ENCODE measurements around the gene CMKLR1.

The CMKLR1 gene

GRCh38 chr12:108379823-108380222 is 40.7 kb upstream of the CMKLR1 start:
- no peak for DNase-seq (ENCODE audit: low read depth in 1 of 2, low spot score in 1 of 2)
- no peak overlapping the region for H3K27ac ChIP-seq (replicated peaks)
- TF ChIP-seq SPI1 (IDR thresholded peaks at IDR 0.05; ENCODE audit: borderline replicate concordance, low read depth) (no peak), POLR2AphosphoS5 (IDR thresholded peaks at IDR 0.05; ENCODE audit: low read depth) (no peak), CTCF (IDR thresholded peaks at IDR 0.05; ENCODE audit: insufficient read depth, low read length) (no peak), REST (IDR thresholded peaks at IDR 0.05; ENCODE audit: insufficient replicate concordance, low read depth) (no peak), GABPA (IDR thresholded peaks at IDR 0.05; ENCODE audit: low read depth) (no peak)
- H3K27me3 ChIP-seq (ENCODE audit: insufficient read depth, poor library complexity, severe bottlenecking): no peaks in the 10 kb centered on the region
- H3K4me3 ChIP-seq (replicated peaks; ENCODE audit: insufficient read depth, low read length): no peak overlapping the region

- no peaks in the 10 kb centered on the region for H3K27me3 ChIP-seq (ENCODE audit: insufficient read depth, poor library complexity, severe bottlenecking)
- TF ChIP-seq GABPA (IDR thresholded peaks at IDR 0.05; ENCODE audit: low read depth) (no peak), SPI1 (IDR thresholded peaks at IDR 0.05; ENCODE audit: borderline replicate concordance, low read depth) (no peak), REST (IDR thresholded peaks at IDR 0.05; ENCODE audit: insufficient replicate concordance, low read depth) (no peak), CTCF (IDR thresholded peaks at IDR 0.05; ENCODE audit: insufficient read depth, low read length) (no peak), POLR2AphosphoS5 (IDR thresholded peaks at IDR 0.05; ENCODE audit: low read depth) (no peak)
- H3K27ac ChIP-seq (replicated peaks): no peak overlapping the region
- H3K4me3 ChIP-seq (replicated peaks; ENCODE audit: insufficient read depth, low read length): no peak overlapping the region
- no peak for DNase-seq (ENCODE audit: low read depth in 1 of 2, low spot score in 1 of 2)
These were observed 39.8 kb upstream of the CMKLR1 start for GRCh38 chr12:108378926-108379325.

GRCh38 chr12:108377260-108377659 is 38.1 kb upstream of the CMKLR1 start:
- DNase-seq (ENCODE audit: low read depth in 1 of 2, low spot score in 1 of 2): no peak
- no peak overlapping the region for H3K27ac ChIP-seq (replicated peaks)
- H3K4me3 ChIP-seq (replicated peaks; ENCODE audit: insufficient read depth, low read length): no peak overlapping the region
- TF ChIP-seq GABPA (IDR thresholded peaks at IDR 0.05; ENCODE audit: low read depth): no peak
- no peak for TF ChIP-seq SPI1 (IDR thresholded peaks at IDR 0.05; ENCODE audit: borderline replicate concordance, low read depth)
- H3K27me3 ChIP-seq (ENCODE audit: insufficient read depth, poor library complexity, severe bottlenecking): no peaks in the 10 kb centered on the region

- no peak overlapping the region for H3K27ac ChIP-seq (replicated peaks)
- no peak for DNase-seq (ENCODE audit: low read depth in 1 of 2, low spot score in 1 of 2)
- TF ChIP-seq SPI1 (IDR thresholded peaks at IDR 0.05; ENCODE audit: borderline replicate concordance, low read depth): no peak
- no peak for TF ChIP-seq POLR2AphosphoS5 (IDR thresholded peaks at IDR 0.05; ENCODE audit: low read depth)
- no peak for TF ChIP-seq GABPA (IDR thresholded peaks at IDR 0.05; ENCODE audit: low read depth)
- no peak for TF ChIP-seq CTCF (IDR thresholded peaks at IDR 0.05; ENCODE audit: insufficient read depth, low read length)
- TF ChIP-seq REST (IDR thresholded peaks at IDR 0.05; ENCODE audit: insufficient replicate concordance, low read depth): no peak
- no peaks in the 10 kb centered on the region for H3K27me3 ChIP-seq (ENCODE audit: insufficient read depth, poor library complexity, severe bottlenecking)
- H3K4me3 ChIP-seq (replicated peaks; ENCODE audit: insufficient read depth, low read length): no peak overlapping the region
These were observed 37.0 kb upstream of the CMKLR1 start for GRCh38 chr12:108375986-108376663.
